Breast epithelium (tissue), 3 donors: ENCODE results near the gene SELENOT.

ENCODE experiments used
- POLR2A ChIP-seq: fragments of 450-650 bp; IDR thresholded peaks from one replicate; pipeline ENCODE4 v1.6.1; 2016; ENCODE audit warnings: antibody characterized with exemption, mild to moderate bottlenecking, moderate library complexity
- TF ChIP-seq, protein P1 (sequence below), 3 donors: fragments of 450-650 bp; IDR thresholded peaks; one replicate each; pipeline ENCODE4 v1.5.1; 2016 to 2017; ENCODE audit warnings: antibody characterized with exemption in 3 of 3, mild to moderate bottlenecking in 3 of 3, moderate library complexity in 3 of 3

GRCh38 chr3:150589759-150590158, 13.4 kb upstream of the SELENOT start:
- TF ChIP-seq POLR2A: no peak
- TF ChIP-seq, protein P1, sequence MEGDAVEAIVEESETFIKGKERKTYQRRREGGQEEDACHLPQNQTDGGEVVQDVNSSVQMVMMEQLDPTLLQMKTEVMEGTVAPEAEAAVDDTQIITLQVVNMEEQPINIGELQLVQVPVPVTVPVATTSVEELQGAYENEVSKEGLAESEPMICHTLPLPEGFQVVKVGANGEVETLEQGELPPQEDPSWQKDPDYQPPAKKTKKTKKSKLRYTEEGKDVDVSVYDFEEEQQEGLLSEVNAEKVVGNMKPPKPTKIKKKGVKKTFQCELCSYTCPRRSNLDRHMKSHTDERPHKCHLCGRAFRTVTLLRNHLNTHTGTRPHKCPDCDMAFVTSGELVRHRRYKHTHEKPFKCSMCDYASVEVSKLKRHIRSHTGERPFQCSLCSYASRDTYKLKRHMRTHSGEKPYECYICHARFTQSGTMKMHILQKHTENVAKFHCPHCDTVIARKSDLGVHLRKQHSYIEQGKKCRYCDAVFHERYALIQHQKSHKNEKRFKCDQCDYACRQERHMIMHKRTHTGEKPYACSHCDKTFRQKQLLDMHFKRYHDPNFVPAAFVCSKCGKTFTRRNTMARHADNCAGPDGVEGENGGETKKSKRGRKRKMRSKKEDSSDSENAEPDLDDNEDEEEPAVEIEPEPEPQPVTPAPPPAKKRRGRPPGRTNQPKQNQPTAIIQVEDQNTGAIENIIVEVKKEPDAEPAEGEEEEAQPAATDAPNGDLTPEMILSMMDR (IDR thresholded peaks at IDR 0.05): no peak
